Measurements from ENCODE around the gene SSR4. TPM values are rescaled to one million over a fixed set of nuclear protein-coding genes. Genes with fewer than 3 reads are reported as not detected.
"Not testable (repeated sequence)": the region's sequence is repeated elsewhere in the genome, so short reads cannot be mapped to it uniquely, and the experiment has no call there.

The SSR4 gene
- 232 and 298 TPM in 2 replicates for total RNA-seq (2014; rRNA removed)
- percentile 92 among the genes with signal in this experiment for Bru-seq, nascent RNA
- percentile 92 among the genes with signal in this experiment for BruChase-seq, experiment 1, labeled RNA remaining after a 6-hour chase
- percentile 87 among the genes with signal in this experiment for BruChase-seq, experiment 2, labeled RNA remaining after a 2-hour chase
- long read RNA-seq, transcript SSR4-203 (6 exons, 643 nt) = major isoform, 195 of 303 reads
- long read RNA-seq, transcript SSR4-210 (5 exons, 701 nt) = minor isoform, 14 of 303 reads
- long read RNA-seq, partial matches to known transcripts = 81 of 303 reads
- long read RNA-seq, other reads (novel, unspliced or antisense) = 7 of 303 reads

DNA sequence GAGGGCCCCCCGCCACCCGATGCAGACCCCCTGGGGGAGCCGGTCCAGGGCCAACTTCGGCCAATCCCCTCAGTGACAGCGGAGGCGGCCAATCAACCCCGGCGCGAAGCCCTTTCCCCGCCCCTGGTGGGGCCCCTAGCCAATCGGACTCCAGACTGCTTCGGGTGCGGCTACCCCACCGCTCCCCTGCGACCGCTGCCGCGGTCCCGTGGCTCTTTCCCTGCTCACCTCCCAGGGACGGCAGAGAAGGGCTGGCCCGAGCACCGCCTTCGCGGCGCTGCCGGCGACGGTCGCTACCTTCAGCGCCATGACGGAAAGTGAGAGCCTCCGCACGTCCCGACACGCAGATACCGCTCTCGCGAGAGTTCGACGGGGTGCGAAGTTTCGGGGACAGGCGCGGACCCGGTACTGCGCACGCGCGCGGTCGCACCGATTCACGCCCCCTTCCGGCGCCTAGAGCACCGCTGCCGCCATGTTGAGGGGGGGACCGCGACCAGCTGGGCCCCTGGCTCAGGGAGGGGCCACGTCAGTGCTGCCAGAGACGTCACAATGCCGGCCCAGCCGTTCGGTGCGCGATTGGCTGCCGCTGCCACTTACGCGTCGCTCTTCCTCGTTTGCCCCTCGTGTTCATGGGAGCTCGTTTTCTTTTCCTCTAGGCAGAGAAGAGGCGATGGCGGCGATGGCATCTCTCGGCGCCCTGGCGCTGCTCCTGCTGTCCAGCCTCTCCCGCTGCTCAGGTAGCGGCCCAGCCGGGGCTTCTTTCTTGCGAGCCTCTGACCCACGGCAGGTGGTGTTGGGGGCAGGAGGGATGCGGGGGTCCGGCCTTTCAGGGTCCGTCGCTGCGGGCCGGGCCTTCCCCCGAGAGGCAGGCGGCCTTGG is at the start of gene SSR4, which contains the start of gene IDH3G:
SSR4 (plus strand) TSS at position 651 of the 879 bp plus-strand sequence; CDS start at position 671, 20 bp downstream.
IDH3G (minus strand) TSS at position 358 of the 879 bp plus-strand sequence; CDS start at position 309, 49 bp downstream.
- peak within 1 kb of the TSS; percentile 78 for H3K27ac ChIP-seq (ENCODE audit: low read length)
- H3K4me3 ChIP-seq (ENCODE audit: low read length) = peak within 1 kb of the TSS; percentile 90
- peak within 1 kb of the TSS; percentile 98 for H3K4me2 ChIP-seq (ENCODE audit: low read length)
- DNase-seq (peak; percentile 94), ATAC-seq (peak; percentile 87)
- CTCF ChIA-PET = interaction anchor here (0.6 kb wide), 1 partner anchor 15 kb away, joined by 3 read pairs; no protein-coding TSS in a partner anchor
- no peaks in the 10 kb centered on the region for H3K27me3 ChIP-seq (ENCODE audit: low read length)
- H3K9ac ChIP-seq (ENCODE audit: low read length) = peak within 1 kb of the TSS; percentile 98
- H2AFZ ChIP-seq (ENCODE audit: low read length) = peak within 1 kb of the TSS; percentile 82
- H3K79me2 ChIP-seq (ENCODE audit: low read length) = peaks cover 61% of the 10 kb centered on the region
- H3K9me3 ChIP-seq (ENCODE audit: low read length) = no peaks in the 10 kb centered on the region
- H3K36me3 ChIP-seq (ENCODE audit: low read depth, low read length) = peaks cover 8% of the 10 kb centered on the region; the same call in 1 of the 2 replicates
- POLR2A ChIA-PET (ENCODE audit: unreplicated experiment) = no interaction called here
- no TSS peak for BruUV-seq (replicated peaks)
- peaks cover 21% of the 10 kb centered on the region for H3K4me1 ChIP-seq (ENCODE audit: insufficient read depth, low read length)
- H3K9me2 ChIP-seq (replicated peaks; ENCODE audit: low read length) = no peaks in the 10 kb centered on the region
- no peaks in the 10 kb centered on the region for H3F3A ChIP-seq (ENCODE audit: low read length, unreplicated experiment)
- TF ChIP-seq EZH2phosphoT487 (IDR thresholded peaks at IDR 0.05; ENCODE audit: borderline replicate concordance, low read length) (no peak), EZH2 (IDR thresholded peaks at IDR 0.05; ENCODE audit: low read length, unreplicated experiment) (no peak)
- TF ChIP-seq, protein P1, sequence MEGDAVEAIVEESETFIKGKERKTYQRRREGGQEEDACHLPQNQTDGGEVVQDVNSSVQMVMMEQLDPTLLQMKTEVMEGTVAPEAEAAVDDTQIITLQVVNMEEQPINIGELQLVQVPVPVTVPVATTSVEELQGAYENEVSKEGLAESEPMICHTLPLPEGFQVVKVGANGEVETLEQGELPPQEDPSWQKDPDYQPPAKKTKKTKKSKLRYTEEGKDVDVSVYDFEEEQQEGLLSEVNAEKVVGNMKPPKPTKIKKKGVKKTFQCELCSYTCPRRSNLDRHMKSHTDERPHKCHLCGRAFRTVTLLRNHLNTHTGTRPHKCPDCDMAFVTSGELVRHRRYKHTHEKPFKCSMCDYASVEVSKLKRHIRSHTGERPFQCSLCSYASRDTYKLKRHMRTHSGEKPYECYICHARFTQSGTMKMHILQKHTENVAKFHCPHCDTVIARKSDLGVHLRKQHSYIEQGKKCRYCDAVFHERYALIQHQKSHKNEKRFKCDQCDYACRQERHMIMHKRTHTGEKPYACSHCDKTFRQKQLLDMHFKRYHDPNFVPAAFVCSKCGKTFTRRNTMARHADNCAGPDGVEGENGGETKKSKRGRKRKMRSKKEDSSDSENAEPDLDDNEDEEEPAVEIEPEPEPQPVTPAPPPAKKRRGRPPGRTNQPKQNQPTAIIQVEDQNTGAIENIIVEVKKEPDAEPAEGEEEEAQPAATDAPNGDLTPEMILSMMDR (conservative IDR thresholded peaks at IDR 0.05; ENCODE audit: low read depth, low read length) = no peak
- intact Hi-C loops (cut with micrococcal nuclease) = loop anchor here (2.0 kb wide), 1 partner anchor 29 kb away; the partner anchor contains the start of gene PLXNB3
- H4K20me1 ChIP-seq (ENCODE audit: low read length) = no peaks in the 10 kb centered on the region

DNA sequence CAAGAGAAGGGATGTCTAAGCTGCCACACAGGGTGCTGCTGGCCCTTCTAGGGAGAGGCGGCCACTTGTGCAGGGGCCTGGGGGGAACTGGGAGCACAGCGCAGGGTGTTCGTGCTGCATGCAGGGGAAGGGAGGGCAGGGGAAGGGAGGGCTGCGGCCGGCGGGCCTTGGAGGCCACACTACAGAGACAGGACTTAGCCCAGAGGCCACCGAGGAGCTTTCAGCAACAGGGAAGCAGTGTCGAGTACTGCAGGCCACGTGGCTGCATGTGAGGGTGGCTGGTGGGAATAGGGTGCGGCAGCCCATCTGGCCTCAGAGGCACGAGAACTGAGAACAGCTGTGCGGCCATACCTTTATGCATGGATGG is 49.4 kb upstream of the SSR4 start:
- POLR2A ChIA-PET (ENCODE audit: unreplicated experiment); H3K27ac ChIP-seq (ENCODE audit: low read length); H3F3A ChIP-seq (ENCODE audit: low read length, unreplicated experiment); intact Hi-C loops (cut with micrococcal nuclease); H3K79me2 ChIP-seq (ENCODE audit: low read length); H3K9me2 ChIP-seq (replicated peaks; ENCODE audit: low read length); BruUV-seq (replicated peaks); H3K4me3 ChIP-seq (ENCODE audit: low read length); H3K4me2 ChIP-seq (ENCODE audit: low read length); DNase-seq; ATAC-seq; H4K20me1 ChIP-seq (ENCODE audit: low read length); H3K36me3 ChIP-seq (ENCODE audit: low read depth, low read length); H3K4me1 ChIP-seq (ENCODE audit: insufficient read depth, low read length); H3K27me3 ChIP-seq (ENCODE audit: low read length); H2AFZ ChIP-seq (ENCODE audit: low read length); CTCF ChIA-PET; H3K9ac ChIP-seq (ENCODE audit: low read length); H3K9me3 ChIP-seq (ENCODE audit: low read length): not testable (repeated sequence)

DNA sequence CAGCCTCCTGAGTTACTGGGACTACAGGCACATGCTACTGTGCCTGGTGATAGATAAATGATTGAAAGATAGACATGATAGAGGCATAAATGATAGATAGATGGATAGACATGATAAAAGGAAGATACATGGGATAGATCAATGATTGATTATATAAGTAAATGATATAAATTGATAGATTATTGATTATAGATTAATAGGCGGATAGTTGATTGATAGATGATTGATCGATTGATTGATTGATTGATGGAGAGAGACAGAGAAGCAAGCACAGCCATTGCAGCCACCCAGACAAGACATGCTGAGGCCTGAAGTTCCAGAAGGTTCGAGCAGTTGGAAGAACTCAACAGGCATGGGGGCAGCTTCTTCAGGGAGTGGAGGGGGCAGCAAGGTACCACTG is 48.1 kb upstream of the SSR4 start:
- POLR2A ChIA-PET (ENCODE audit: unreplicated experiment) = no interaction called here
- Histone ChIP-seq H2AFZ (ENCODE audit: low read length) (no peak overlapping the region), H3K27ac (ENCODE audit: low read length) (no peak overlapping the region), H3K27me3 (ENCODE audit: low read length) (no peaks in the 10 kb centered on the region), H3K4me1 (ENCODE audit: insufficient read depth, low read length) (no peaks in the 10 kb centered on the region), H3K4me3 (ENCODE audit: low read length) (no peak overlapping the region), H3K4me2 (ENCODE audit: low read length) (no peak overlapping the region), H3K79me2 (ENCODE audit: low read length) (no peaks in the 10 kb centered on the region), H3K9me2 (replicated peaks; ENCODE audit: low read length) (no peaks in the 10 kb centered on the region), H4K20me1 (ENCODE audit: low read length) (no peaks in the 10 kb centered on the region), H3K9me3 (ENCODE audit: low read length) (no peaks in the 10 kb centered on the region), H3F3A (ENCODE audit: low read length, unreplicated experiment) (no peaks in the 10 kb centered on the region), H3K36me3 (ENCODE audit: low read depth, low read length) (no peaks in the 10 kb centered on the region), H3K9ac (ENCODE audit: low read length) (no peak overlapping the region)
- DNase-seq (no peak), ATAC-seq (no peak)
- CTCF ChIA-PET = no interaction called here
- no TSS peak for BruUV-seq (replicated peaks)
- intact Hi-C loops (cut with micrococcal nuclease) = no loop called here
- TF ChIP-seq EZH2 (IDR thresholded peaks at IDR 0.05; ENCODE audit: low read length, unreplicated experiment) = no peak
- TF ChIP-seq, protein P1 (conservative IDR thresholded peaks at IDR 0.05; ENCODE audit: low read depth, low read length) = no peak
- no peak for TF ChIP-seq EZH2phosphoT487 (IDR thresholded peaks at IDR 0.05; ENCODE audit: borderline replicate concordance, low read length)

DNA sequence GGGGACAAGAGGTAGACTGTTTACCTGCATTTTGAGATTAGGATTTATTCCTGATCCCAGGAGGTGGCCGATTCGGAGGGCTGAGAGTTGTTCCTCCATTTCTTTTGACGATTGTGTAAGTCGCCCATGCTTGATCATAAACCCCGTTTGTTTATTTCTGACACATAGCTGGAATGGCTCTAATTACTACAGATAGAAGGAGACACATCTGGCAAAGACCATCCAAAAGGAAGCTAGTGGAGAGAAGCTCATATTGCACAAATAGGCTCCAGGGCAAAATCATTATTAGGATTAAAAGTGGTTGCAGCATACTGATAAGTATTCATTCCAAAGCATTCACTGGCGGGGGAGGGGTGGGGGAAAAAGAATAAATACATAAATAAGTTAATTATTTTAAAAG is 47.5 kb upstream of the SSR4 start:
- H3K9me3 ChIP-seq (ENCODE audit: low read length); H3F3A ChIP-seq (ENCODE audit: low read length, unreplicated experiment); H3K79me2 ChIP-seq (ENCODE audit: low read length); ATAC-seq; H3K9ac ChIP-seq (ENCODE audit: low read length); H3K4me2 ChIP-seq (ENCODE audit: low read length); H2AFZ ChIP-seq (ENCODE audit: low read length); H3K9me2 ChIP-seq (replicated peaks; ENCODE audit: low read length); H3K27me3 ChIP-seq (ENCODE audit: low read length); H3K36me3 ChIP-seq (ENCODE audit: low read depth, low read length); intact Hi-C loops (cut with micrococcal nuclease); DNase-seq; H4K20me1 ChIP-seq (ENCODE audit: low read length); POLR2A ChIA-PET (ENCODE audit: unreplicated experiment); H3K4me3 ChIP-seq (ENCODE audit: low read length); BruUV-seq (replicated peaks); H3K4me1 ChIP-seq (ENCODE audit: insufficient read depth, low read length); H3K27ac ChIP-seq (ENCODE audit: low read length); CTCF ChIA-PET: not testable (repeated sequence)
